ENCODE measurements around the gene TCHH. TPM values are rescaled to one million over a fixed set of nuclear protein-coding genes. Genes with fewer than 3 reads are reported as not detected.
"Not testable (repeated sequence)": the region's sequence is repeated elsewhere in the genome, so short reads cannot be mapped to it uniquely, and the experiment has no call there.

The TCHH gene
- total and polyA plus RNA-seq, 9 donors, result 0.04 to 0.12 (median 0.08) TPM; not detected in 1

DNA sequence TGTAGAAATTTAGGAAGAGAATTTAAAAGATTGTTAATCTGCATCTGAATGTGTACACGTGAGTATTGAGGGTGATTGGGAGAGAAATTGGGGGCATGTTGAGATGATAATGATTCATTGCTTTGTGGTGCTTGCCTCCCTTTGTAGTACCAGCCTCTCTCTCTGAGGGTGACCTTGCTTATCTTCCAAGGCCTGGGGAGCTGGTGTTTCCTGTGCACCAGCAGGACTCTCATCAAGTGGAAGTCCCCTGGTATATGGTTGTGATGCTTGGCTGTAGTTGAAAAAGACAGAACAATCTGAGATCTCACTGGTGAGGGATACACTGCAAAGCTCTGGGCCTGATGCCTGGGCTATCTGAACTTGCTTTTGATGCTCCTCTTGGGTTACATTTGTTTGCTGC is 30.4 kb downstream of the TCHH start:
- no peak for DNase-seq
- no peak overlapping the region for H3K27ac ChIP-seq
- intact Hi-C loops (cut with DNase I), result no loop called here
- H3K9me3 ChIP-seq, result no peaks in the 10 kb centered on the region
- H3K27me3 ChIP-seq, result no peaks in the 10 kb centered on the region
- no peak overlapping the region for H3K4me3 ChIP-seq
- TF ChIP-seq POLR2A (IDR thresholded peaks at IDR 0.05) (no peak), EP300 (IDR thresholded peaks at IDR 0.05) (no peak)
- TF ChIP-seq, protein P1, sequence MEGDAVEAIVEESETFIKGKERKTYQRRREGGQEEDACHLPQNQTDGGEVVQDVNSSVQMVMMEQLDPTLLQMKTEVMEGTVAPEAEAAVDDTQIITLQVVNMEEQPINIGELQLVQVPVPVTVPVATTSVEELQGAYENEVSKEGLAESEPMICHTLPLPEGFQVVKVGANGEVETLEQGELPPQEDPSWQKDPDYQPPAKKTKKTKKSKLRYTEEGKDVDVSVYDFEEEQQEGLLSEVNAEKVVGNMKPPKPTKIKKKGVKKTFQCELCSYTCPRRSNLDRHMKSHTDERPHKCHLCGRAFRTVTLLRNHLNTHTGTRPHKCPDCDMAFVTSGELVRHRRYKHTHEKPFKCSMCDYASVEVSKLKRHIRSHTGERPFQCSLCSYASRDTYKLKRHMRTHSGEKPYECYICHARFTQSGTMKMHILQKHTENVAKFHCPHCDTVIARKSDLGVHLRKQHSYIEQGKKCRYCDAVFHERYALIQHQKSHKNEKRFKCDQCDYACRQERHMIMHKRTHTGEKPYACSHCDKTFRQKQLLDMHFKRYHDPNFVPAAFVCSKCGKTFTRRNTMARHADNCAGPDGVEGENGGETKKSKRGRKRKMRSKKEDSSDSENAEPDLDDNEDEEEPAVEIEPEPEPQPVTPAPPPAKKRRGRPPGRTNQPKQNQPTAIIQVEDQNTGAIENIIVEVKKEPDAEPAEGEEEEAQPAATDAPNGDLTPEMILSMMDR (IDR thresholded peaks at IDR 0.05), result no peak
- H3K36me3 ChIP-seq, result no peaks in the 10 kb centered on the region
- no peaks in the 10 kb centered on the region for H3K4me1 ChIP-seq (ENCODE audit: insufficient read depth)
- whole genome bisulfite sequencing, 3 donors, result 10 to 18% (median 13%) methylated on average over 1 of the region's 1 CpG

DNA sequence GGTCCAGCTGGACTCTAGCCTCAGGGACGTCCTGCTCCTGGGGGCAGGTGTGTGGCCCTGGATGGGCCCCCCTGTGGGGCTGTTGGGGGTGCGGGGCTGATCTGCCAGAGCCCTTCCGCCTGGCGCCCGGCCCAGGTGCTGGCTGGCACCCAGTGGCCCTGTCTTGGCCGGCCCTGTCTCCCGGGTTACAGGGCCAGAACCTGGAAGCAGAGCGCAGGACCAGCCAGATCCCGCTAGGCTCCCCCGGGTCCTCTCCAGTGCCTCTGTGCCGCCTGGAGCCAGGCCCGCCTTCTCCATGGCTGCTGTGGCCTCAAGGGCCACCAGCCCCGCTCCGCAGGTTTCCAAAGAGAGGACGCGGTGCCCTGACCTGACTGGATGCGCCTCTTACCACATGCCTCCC is 34.2 kb downstream of the TCHH start:
- DNase-seq; H3K4me1 ChIP-seq (ENCODE audit: insufficient read depth); H3K9me3 ChIP-seq; H3K27ac ChIP-seq; H3K4me3 ChIP-seq; H3K36me3 ChIP-seq; intact Hi-C loops (cut with DNase I); H3K27me3 ChIP-seq: not testable (repeated sequence)
- 89 to 93% (median 93%) methylated on average over 13 to 16 of the region's 17 CpGs for WGBS, 3 donors

DNA sequence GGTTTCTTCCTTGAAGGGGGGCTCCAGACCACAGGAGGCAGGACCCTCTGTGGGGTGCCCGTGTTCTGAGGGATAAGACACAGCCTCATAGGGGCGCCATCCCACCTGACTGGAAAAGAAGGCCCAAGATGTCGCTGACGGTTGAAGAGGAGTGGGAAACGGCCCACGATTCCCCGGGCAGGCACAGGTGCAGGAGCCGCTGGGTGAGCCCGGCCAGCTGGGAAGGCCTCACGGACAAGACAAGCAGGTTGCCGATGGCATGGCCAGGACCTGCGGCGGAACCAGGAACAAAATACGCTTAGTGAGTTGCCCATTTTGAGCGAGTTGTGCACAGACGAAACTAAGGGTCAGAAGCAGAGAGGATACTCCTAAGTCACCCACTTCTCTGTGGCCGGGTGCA is 34.8 kb downstream of the TCHH start:
- H3K27ac ChIP-seq; H3K27me3 ChIP-seq; DNase-seq; H3K9me3 ChIP-seq; intact Hi-C loops (cut with DNase I); H3K36me3 ChIP-seq; H3K4me1 ChIP-seq (ENCODE audit: insufficient read depth); H3K4me3 ChIP-seq: not testable (repeated sequence)
- WGBS, 3 donors, result 88 to 91% (median 89%) methylated on average over 17 of the region's 17 CpGs

DNA sequence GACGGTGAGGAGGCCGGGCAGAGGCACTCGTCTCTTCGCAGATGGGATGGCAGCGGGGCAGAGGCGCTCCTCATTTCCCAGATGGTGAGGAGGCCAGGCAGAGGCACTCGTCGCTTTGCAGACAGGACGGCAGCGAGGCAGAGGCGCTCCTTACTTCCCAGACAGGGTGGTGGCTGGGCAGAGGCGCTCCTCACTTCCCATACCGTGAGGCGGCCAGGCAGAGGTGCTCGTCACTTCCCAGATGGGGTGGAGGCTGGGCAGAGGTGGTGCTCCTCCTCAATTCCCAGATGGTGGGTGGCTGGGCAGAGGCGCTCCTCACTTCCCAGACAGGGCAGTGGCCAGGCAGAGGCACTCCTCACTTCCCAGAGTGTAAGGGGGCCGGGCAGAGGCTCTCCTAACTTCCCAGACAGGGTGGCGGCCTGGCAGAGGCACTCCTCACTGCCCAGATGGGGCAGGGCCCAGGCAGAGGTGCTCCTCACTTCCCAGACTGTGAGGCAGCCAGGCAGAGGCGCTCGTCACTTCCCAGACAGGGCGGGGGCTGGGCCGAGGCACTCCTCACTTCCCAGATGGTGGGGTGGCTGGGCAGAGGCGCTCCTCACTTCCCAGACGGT is 36.3 kb downstream of the TCHH start:
- TF ChIP-seq, protein P1 (IDR thresholded peaks at IDR 0.05), result no peak
- TF ChIP-seq POLR2A (IDR thresholded peaks at IDR 0.05) (no peak), EP300 (IDR thresholded peaks at IDR 0.05) (no peak)
- intact Hi-C loops (cut with DNase I), result no loop called here

DNA sequence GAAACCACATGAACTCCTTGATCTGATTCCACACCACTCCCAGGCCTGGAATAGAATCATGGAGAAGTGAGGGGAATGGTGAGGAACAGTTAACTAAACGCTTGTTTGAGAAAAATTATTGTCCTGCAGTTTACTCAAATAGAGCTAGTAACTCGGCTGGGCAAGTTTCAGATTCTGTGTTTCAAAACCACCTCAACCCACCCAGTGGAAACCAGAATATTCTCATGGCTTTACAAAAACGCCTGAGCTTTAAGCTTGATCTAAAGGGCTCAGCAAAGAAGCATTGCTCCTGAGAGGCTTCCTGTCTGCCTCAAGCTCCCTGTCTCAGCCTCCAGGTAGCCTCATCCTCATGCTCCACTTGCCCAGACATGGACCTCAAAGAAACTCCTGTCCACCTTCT is 42.9 kb downstream of the TCHH start:
- Histone ChIP-seq H3K27me3 (no peaks in the 10 kb centered on the region), H3K36me3 (no peaks in the 10 kb centered on the region), H3K9me3 (no peaks in the 10 kb centered on the region), H3K27ac (no peak overlapping the region), H3K4me3 (no peak overlapping the region), H3K4me1 (ENCODE audit: insufficient read depth) (no peaks in the 10 kb centered on the region)
- DNase-seq, result no peak
- TF ChIP-seq EP300 (IDR thresholded peaks at IDR 0.05), result no peak
- whole genome bisulfite sequencing, 3 donors, result 68 to 78% (median 75%) methylated on average over 3 of the region's 3 CpGs
- intact Hi-C loops (cut with DNase I), result no loop called here

More for the DNA sequence above, 36.3 kb downstream of the TCHH start:
- H3K27ac ChIP-seq, result no peak overlapping the region
- no peaks in the 10 kb centered on the region for H3K9me3 ChIP-seq
- no peak for DNase-seq
- WGBS, 3 donors, result 80 to 92% (median 84%) methylated on average over 18 to 24 of the region's 24 CpGs
- no peaks in the 10 kb centered on the region for H3K36me3 ChIP-seq
- H3K4me1 ChIP-seq (ENCODE audit: insufficient read depth), result no peaks in the 10 kb centered on the region
- H3K27me3 ChIP-seq, result no peaks in the 10 kb centered on the region
- no peak overlapping the region for H3K4me3 ChIP-seq

DNA sequence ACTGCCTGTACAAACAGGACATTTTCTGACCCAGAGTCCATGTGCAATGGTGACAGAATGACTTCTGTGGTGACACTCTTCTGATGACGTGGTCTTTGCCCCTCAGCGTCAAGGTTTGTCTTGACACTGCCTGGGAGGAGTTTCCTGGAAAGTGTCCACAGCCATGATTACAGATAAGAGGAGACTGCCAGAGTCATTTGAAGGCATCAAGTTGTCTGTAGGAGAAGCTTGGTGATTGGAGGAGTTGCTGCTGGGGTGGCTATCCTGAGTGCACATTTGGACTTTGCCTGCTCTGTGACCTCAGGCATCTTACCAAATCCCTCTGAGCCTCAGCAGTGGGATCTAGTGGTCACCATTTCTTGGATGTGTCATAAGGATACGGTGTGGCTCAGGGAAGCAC is 44.1 kb downstream of the TCHH start:
- intact Hi-C loops (cut with DNase I), result no loop called here

More for the DNA sequence above, 44.1 kb downstream of the TCHH start:
- no peaks in the 10 kb centered on the region for H3K4me1 ChIP-seq (ENCODE audit: insufficient read depth)
- H3K27ac ChIP-seq, result no peak overlapping the region
- DNase-seq, result no peak
- no peaks in the 10 kb centered on the region for H3K27me3 ChIP-seq
- H3K4me3 ChIP-seq, result no peak overlapping the region
- TF ChIP-seq, protein P1 (IDR thresholded peaks at IDR 0.05), result no peak
- TF ChIP-seq POLR2A (IDR thresholded peaks at IDR 0.05) (no peak), EP300 (IDR thresholded peaks at IDR 0.05) (no peak)
- H3K9me3 ChIP-seq, result no peaks in the 10 kb centered on the region
- 71 to 89% (median 74%) methylated on average over 3 of the region's 3 CpGs for WGBS, 3 donors
- no peaks in the 10 kb centered on the region for H3K36me3 ChIP-seq

All from ovary (tissue), 9 donors.